DMS79 treated with DMSO at 0.1 percent for 48 hours (cell line): ENCODE results near the gene ARID3A.
"Not testable (repeated sequence)": the region's sequence is repeated elsewhere in the genome, so short reads cannot be mapped to it uniquely, and the experiment has no call there.

Experiments
- DNase-seq: peaks from one replicate; lab custom pipeline; 2025; lab: John Stamatoyannopoulos, UW

The ARID3A gene

DNA sequence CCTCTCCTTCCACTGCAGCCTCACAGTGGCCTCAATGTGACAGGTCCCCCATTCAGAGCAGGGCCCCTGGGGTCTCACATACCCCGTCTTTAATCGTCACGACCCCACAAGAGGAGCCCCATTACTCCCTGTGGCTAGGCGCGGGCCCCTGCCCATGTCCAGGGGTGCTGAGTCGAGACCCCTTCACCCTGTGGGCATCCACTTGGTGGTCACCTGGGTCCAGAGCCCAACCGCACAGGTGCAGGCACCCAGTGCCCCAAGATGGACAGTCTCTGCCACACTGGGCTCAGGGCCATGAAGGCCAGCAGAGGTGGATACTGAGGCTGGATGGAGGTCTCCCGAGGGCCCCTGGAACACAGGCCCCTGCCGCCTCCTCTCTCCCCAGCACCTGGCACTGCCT, 92.1 kb downstream of the ARID3A start:
- DNase-seq = no peak

DNA sequence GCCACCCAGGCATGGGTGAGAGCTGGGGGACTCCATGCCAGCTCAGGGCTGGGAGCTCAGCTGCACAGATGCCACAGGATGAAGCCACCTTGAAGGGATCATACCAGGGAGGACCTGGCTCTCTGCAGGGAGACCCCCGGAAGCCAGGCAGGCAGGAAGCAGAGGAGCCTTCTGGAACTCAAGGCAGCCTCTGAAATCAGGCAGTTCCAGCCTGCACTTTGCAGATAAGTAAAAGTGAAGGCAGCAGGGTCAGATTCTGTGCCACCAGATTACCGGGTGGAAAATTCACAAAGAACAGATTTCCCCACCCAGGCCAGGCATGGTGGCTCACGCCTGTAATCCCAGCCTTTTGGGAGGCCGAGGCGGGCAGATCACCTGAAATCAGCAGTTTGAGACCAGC, 92.6 kb downstream of the ARID3A start:
- DNase-seq = no peak

DNA sequence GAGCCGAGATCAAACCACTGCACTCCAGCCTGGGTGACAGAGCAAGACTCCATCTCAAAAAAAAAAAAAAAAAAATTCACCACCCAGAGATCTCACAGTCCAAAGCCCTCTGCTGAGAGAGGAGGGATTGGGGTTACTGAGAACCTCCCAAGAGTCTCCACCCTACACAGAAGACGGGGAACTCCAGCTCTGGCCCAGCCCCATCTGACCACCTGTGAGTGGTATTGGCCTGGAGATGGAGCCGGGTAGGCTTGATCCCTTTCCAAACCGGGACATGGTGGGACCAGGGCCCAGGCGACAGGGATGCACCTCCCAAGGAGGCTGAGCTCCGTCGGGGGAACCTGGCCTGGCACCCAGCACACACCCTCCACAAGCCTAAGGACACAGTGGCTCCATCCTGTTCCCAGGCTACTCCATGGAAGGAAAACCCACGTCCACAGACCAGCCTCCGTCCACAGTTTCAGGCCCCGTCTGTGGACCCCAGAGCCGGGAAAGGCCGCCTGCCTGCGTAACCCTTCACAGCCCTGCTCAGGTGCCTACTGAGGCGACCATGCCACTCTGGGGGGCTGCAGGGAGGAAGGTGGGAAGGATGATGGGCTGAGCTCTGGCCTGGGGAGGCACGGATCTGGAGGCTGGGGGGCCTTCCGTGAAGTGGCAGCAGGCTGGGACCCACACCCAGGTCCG, 93.2 kb downstream of the ARID3A start:
- no peak for DNase-seq

DNA sequence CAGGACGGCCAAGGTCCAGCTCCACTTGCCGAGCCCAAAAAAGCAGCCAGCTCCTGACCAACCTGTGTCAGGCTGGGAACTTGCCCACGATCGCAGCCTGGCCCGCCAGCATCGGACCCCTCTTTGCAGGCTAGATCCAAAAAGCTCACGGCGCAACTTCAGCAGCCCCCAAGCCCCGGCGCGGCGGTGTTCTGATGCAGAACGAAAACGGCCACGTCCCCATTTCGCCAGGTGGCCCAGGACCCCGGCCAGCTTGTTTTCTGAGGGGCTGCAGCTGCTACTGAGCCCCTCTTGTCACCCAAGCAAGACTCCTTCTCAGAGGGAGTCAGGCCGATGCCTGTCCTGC, 93.8 kb downstream of the ARID3A start:
- no peak for DNase-seq

GRCh38 chr19:1019980-1020867, 94.4 kb downstream of the ARID3A start:
- no peak for DNase-seq

- peak; percentile 95 for DNase-seq
Measured at GRCh38 chr19:1020868-1021425, 95.1 kb downstream of the ARID3A start, which contains the start of gene TMEM259. Gene TMEM259, minus strand, starts transcription at chr19:1021123. Its CDS starts 127 bp downstream, at chr19:1020996.

GRCh38 chr19:1023883-1024188, 98.0 kb downstream of the ARID3A start:
- not testable (repeated sequence) for DNase-seq

GRCh38 chr19:1025080-1025479, 99.2 kb downstream of the ARID3A start:
- DNase-seq = not testable (repeated sequence)
